ENCODE results near the gene UBTF. TPM values are rescaled to one million over a fixed set of nuclear protein-coding genes. Genes with fewer than 3 reads are reported as not detected.

Gene UBTF
- total and polyA plus RNA-seq, 2 donors: 54.4 to 76.9 TPM

- Histone ChIP-seq H3K4me1 (ENCODE audit: insufficient read depth) (no peaks in the 10 kb centered on the region), H3K4me3 (ENCODE audit: low read depth, low read length) (no peak overlapping the region), H3K27ac (ENCODE audit: low read depth) (no peak overlapping the region), H3K36me3 (ENCODE audit: insufficient read depth) (no peaks in the 10 kb centered on the region)
- 84% methylated on average over 6 of the region's 6 CpGs for WGBS
- no peak for DNase-seq (ENCODE audit: extremely low spot score)
Measured at GRCh38 chr17:44229090-44229489, 9.6 kb upstream of the UBTF start.

- Histone ChIP-seq H3K27ac (ENCODE audit: low read depth) (no peak overlapping the region), H3K36me3 (ENCODE audit: insufficient read depth) (no peaks in the 10 kb centered on the region), H3K4me1 (ENCODE audit: insufficient read depth) (no peaks in the 10 kb centered on the region), H3K4me3 (ENCODE audit: low read depth, low read length) (no peak overlapping the region)
- no peak for DNase-seq (ENCODE audit: extremely low spot score)
- WGBS: 39% methylated on average over 7 of the region's 7 CpGs
Measured at GRCh38 chr17:44223541-44224071, 4.1 kb upstream of the UBTF start.

- no peaks in the 10 kb centered on the region for H3K36me3 ChIP-seq (ENCODE audit: insufficient read depth)
- H3K27ac ChIP-seq (ENCODE audit: low read depth): peak overlapping the region; percentile 86
- DNase-seq (ENCODE audit: extremely low spot score): no peak
- H3K4me1 ChIP-seq (ENCODE audit: insufficient read depth): no peaks in the 10 kb centered on the region
- WGBS: 1% methylated on average over 36 of the region's 36 CpGs
- peak overlapping the region; percentile 95 for H3K4me3 ChIP-seq (ENCODE audit: low read depth, low read length)
Measured at GRCh38 chr17:44222112-44222869, 2.8 kb upstream of the UBTF start.

- Histone ChIP-seq H3K4me1 (ENCODE audit: insufficient read depth) (no peaks in the 10 kb centered on the region), H3K36me3 (ENCODE audit: insufficient read depth) (no peaks in the 10 kb centered on the region), H3K27ac (ENCODE audit: low read depth) (peak overlapping the region; percentile 86), H3K4me3 (ENCODE audit: low read depth, low read length) (peak overlapping the region; percentile 95)
- DNase-seq (ENCODE audit: extremely low spot score): no peak
- under 1% methylated on average over 17 of the region's 17 CpGs for WGBS
Measured at GRCh38 chr17:44221862-44222111, 2.3 kb upstream of the UBTF start.

- peak; percentile 64 for DNase-seq (ENCODE audit: extremely low spot score)
- Histone ChIP-seq H3K4me1 (ENCODE audit: insufficient read depth) (no peaks in the 10 kb centered on the region), H3K27ac (ENCODE audit: low read depth) (peak overlapping the region; percentile 98), H3K36me3 (ENCODE audit: insufficient read depth) (no peaks in the 10 kb centered on the region), H3K4me3 (ENCODE audit: low read depth, low read length) (peak overlapping the region; percentile 95)
- under 1% methylated on average over 54 of the region's 54 CpGs for WGBS
Measured at GRCh38 chr17:44221084-44221861, 1.8 kb upstream of the UBTF start.

GRCh38 chr17:44220213-44221083 lies 973 bp upstream of the UBTF start:
- H3K4me1 ChIP-seq (ENCODE audit: insufficient read depth): no peaks in the 10 kb centered on the region
- WGBS: under 1% methylated on average over 108 of the region's 108 CpGs
- peak overlapping the region; percentile 98 for H3K27ac ChIP-seq (ENCODE audit: low read depth)
- H3K36me3 ChIP-seq (ENCODE audit: insufficient read depth): no peaks in the 10 kb centered on the region
- DNase-seq (ENCODE audit: extremely low spot score): no peak
- H3K4me3 ChIP-seq (ENCODE audit: low read depth, low read length): peak overlapping the region; percentile 95

- Histone ChIP-seq H3K4me1 (ENCODE audit: insufficient read depth) (no peaks in the 10 kb centered on the region), H3K27ac (ENCODE audit: low read depth) (peak overlapping the region; percentile 96), H3K4me3 (ENCODE audit: low read depth, low read length) (peak overlapping the region; percentile 95), H3K36me3 (ENCODE audit: insufficient read depth) (no peaks in the 10 kb centered on the region)
- under 1% methylated on average over 73 of the region's 73 CpGs for WGBS
- no peak for DNase-seq (ENCODE audit: extremely low spot score)
Measured at GRCh38 chr17:44219108-44219615, 313 bp downstream of the UBTF start.

GRCh38 chr17:44218344-44219107 lies 949 bp downstream of the UBTF start:
- Histone ChIP-seq H3K36me3 (ENCODE audit: insufficient read depth) (no peaks in the 10 kb centered on the region), H3K27ac (ENCODE audit: low read depth) (peak overlapping the region; percentile 96), H3K4me3 (ENCODE audit: low read depth, low read length) (peak overlapping the region; percentile 95), H3K4me1 (ENCODE audit: insufficient read depth) (no peaks in the 10 kb centered on the region)
- peak; percentile 75 for DNase-seq (ENCODE audit: extremely low spot score)
- WGBS: under 1% methylated on average over 87 of the region's 89 CpGs

GRCh38 chr17:44217738-44218343 lies 1.6 kb downstream of the UBTF start:
- H3K27ac ChIP-seq (ENCODE audit: low read depth): no peak overlapping the region
- no peak for DNase-seq (ENCODE audit: extremely low spot score)
- 6% methylated on average over 10 of the region's 10 CpGs for WGBS
- peak overlapping the region; percentile 23 for H3K4me3 ChIP-seq (ENCODE audit: low read depth, low read length)
- H3K36me3 ChIP-seq (ENCODE audit: insufficient read depth): no peaks in the 10 kb centered on the region
- H3K4me1 ChIP-seq (ENCODE audit: insufficient read depth): no peaks in the 10 kb centered on the region

GRCh38 chr17:44216694-44217093 lies 2.8 kb downstream of the UBTF start:
- DNase-seq (ENCODE audit: extremely low spot score): no peak
- no peak overlapping the region for H3K4me3 ChIP-seq (ENCODE audit: low read depth, low read length)
- H3K4me1 ChIP-seq (ENCODE audit: insufficient read depth): no peaks in the 10 kb centered on the region
- H3K27ac ChIP-seq (ENCODE audit: low read depth): no peak overlapping the region
- H3K36me3 ChIP-seq (ENCODE audit: insufficient read depth): no peaks in the 10 kb centered on the region
- WGBS: 79% methylated on average over 5 of the region's 5 CpGs

GRCh38 chr17:44216173-44216572 lies 3.3 kb downstream of the UBTF start:
- no peaks in the 10 kb centered on the region for H3K36me3 ChIP-seq (ENCODE audit: insufficient read depth)
- DNase-seq (ENCODE audit: extremely low spot score): no peak
- no peak overlapping the region for H3K27ac ChIP-seq (ENCODE audit: low read depth)
- no peak overlapping the region for H3K4me3 ChIP-seq (ENCODE audit: low read depth, low read length)
- H3K4me1 ChIP-seq (ENCODE audit: insufficient read depth): no peaks in the 10 kb centered on the region
- 80% methylated on average over 5 of the region's 5 CpGs for WGBS

GRCh38 chr17:44214896-44215295 lies 4.6 kb downstream of the UBTF start:
- Histone ChIP-seq H3K27ac (ENCODE audit: low read depth) (no peak overlapping the region), H3K36me3 (ENCODE audit: insufficient read depth) (no peaks in the 10 kb centered on the region), H3K4me1 (ENCODE audit: insufficient read depth) (no peaks in the 10 kb centered on the region), H3K4me3 (ENCODE audit: low read depth, low read length) (no peak overlapping the region)
- DNase-seq (ENCODE audit: extremely low spot score): no peak
- WGBS: 92% methylated on average over 6 of the region's 6 CpGs

Data from urinary bladder (tissue), 4 donors.